ENCODE data around the gene INTS11. TPM values are rescaled to one million over a fixed set of nuclear protein-coding genes. Genes with fewer than 3 reads are reported as not detected.

INTS11 gene
- polyA plus RNA-seq, 1 experiment, result 52.8 TPM

- peak overlapping the region; percentile 84 for H3K4me3 ChIP-seq (ENCODE audit: low read depth, low read length)
- no peaks in the 10 kb centered on the region; the same call in 1 of the 2 replicates for H3K9me3 ChIP-seq (ENCODE audit: control insufficient read depth, insufficient read depth, low read length)
- H3K27me3 ChIP-seq (ENCODE audit: control insufficient read depth, insufficient read depth, low read length), result no peaks in the 10 kb centered on the region
- TF ChIP-seq, protein P1, sequence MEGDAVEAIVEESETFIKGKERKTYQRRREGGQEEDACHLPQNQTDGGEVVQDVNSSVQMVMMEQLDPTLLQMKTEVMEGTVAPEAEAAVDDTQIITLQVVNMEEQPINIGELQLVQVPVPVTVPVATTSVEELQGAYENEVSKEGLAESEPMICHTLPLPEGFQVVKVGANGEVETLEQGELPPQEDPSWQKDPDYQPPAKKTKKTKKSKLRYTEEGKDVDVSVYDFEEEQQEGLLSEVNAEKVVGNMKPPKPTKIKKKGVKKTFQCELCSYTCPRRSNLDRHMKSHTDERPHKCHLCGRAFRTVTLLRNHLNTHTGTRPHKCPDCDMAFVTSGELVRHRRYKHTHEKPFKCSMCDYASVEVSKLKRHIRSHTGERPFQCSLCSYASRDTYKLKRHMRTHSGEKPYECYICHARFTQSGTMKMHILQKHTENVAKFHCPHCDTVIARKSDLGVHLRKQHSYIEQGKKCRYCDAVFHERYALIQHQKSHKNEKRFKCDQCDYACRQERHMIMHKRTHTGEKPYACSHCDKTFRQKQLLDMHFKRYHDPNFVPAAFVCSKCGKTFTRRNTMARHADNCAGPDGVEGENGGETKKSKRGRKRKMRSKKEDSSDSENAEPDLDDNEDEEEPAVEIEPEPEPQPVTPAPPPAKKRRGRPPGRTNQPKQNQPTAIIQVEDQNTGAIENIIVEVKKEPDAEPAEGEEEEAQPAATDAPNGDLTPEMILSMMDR (IDR thresholded peaks at IDR 0.05; ENCODE audit: low read depth, low read length), result no peak
- DNase-seq (ENCODE audit: low read depth, low spot score), result no peak
- ChIA-PET CTCF (no interaction called here), POLR2A (interaction anchor here (0.9 to 2.4 kb wide), 3 partner anchors 10 to 17 kb away, joined by 3 to 16 read pairs (median 7); partner anchors contain the start of gene AURKAIP1)
- H3K27ac ChIP-seq (ENCODE audit: low read depth, low read length), result peak overlapping the region; percentile 99
These were observed 33.5 kb upstream of the INTS11 start for GRCh38 chr1:1357871-1358432.

DNA sequence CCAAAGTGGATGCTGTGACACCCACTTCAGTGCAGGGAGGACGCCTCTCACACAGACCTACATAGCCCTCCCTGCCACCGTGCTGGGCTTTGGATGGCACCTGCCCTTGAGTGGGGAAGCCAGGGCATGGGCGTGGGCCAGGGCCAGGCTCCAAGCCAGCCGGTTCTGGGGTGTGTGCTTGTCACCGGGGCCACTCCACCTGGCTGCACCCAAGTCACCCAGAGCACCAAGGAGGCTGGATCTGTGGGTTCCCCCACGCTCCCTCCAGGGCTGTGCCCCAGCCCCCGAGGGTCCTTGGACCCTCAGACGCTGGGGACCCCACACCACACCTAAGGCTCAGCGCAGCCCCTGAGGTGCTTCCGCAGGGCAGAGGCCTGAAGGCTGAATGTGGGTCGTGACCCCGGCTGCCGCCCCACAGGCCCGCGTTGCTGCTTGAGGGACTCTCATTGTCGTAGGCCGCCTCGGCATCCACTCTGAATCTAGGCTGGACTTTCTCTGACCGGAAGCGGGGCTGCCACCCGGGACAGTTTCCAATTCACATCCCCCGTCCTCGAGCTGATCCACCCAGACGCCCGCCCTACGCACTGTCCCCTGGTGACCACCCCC, 32.4 kb upstream of the INTS11 start:
- no peaks in the 10 kb centered on the region; the same call in 1 of the 2 replicates for H3K9me3 ChIP-seq (ENCODE audit: control insufficient read depth, insufficient read depth, low read length)
- ChIA-PET POLR2A (interaction anchor here (0.9 to 2.4 kb wide), 3 partner anchors 9 to 18 kb away, joined by 3 to 16 read pairs (median 7); partner anchors contain the start of gene AURKAIP1), CTCF (no interaction called here)
- DNase-seq (ENCODE audit: low read depth, low spot score), result no peak
- peak overlapping the region; percentile 84 for H3K4me3 ChIP-seq (ENCODE audit: low read depth, low read length)
- H3K27me3 ChIP-seq (ENCODE audit: control insufficient read depth, insufficient read depth, low read length), result no peaks in the 10 kb centered on the region
- H3K27ac ChIP-seq (ENCODE audit: low read depth, low read length), result peak overlapping the region; percentile 52
- TF ChIP-seq, protein P1 (IDR thresholded peaks at IDR 0.05; ENCODE audit: low read depth, low read length), result no peak

- CTCF ChIA-PET, result no interaction called here
- Histone ChIP-seq H3K27ac (ENCODE audit: low read depth, low read length) (no peak overlapping the region), H3K4me3 (ENCODE audit: low read depth, low read length) (peak overlapping the region; percentile 84), H3K9me3 (ENCODE audit: control insufficient read depth, insufficient read depth, low read length) (no peaks in the 10 kb centered on the region; the same call in 1 of the 2 replicates), H3K27me3 (ENCODE audit: control insufficient read depth, insufficient read depth, low read length) (no peaks in the 10 kb centered on the region)
- POLR2A ChIA-PET, result no interaction called here
- DNase-seq (ENCODE audit: low read depth, low spot score), result no peak
- TF ChIP-seq, protein P1 (IDR thresholded peaks at IDR 0.05; ENCODE audit: low read depth, low read length), result no peak
These were observed 31.8 kb upstream of the INTS11 start for GRCh38 chr1:1356166-1356795.

- no peak for DNase-seq (ENCODE audit: low read depth, low spot score)
These were observed 31.0 kb upstream of the INTS11 start for GRCh38 chr1:1355416-1355815.

More at GRCh38 chr1:1355416-1355815, 31.0 kb upstream of the INTS11 start:
- no peaks in the 10 kb centered on the region; the same call in 1 of the 2 replicates for H3K9me3 ChIP-seq (ENCODE audit: control insufficient read depth, insufficient read depth, low read length)
- ChIA-PET CTCF (no interaction called here), POLR2A (interaction anchor here (0.5 kb wide), 1 partner anchor 511 kb away, joined by 3 read pairs; no protein-coding TSS in a partner anchor)
- TF ChIP-seq, protein P1 (IDR thresholded peaks at IDR 0.05; ENCODE audit: low read depth, low read length), result no peak
- no peak overlapping the region for H3K27ac ChIP-seq (ENCODE audit: low read depth, low read length)
- no peaks in the 10 kb centered on the region for H3K27me3 ChIP-seq (ENCODE audit: control insufficient read depth, insufficient read depth, low read length)
- H3K4me3 ChIP-seq (ENCODE audit: low read depth, low read length), result peak overlapping the region; percentile 84
